HG02678 (cell line): ENCODE results near the gene HMCN2.
"Not testable (repeated sequence)": the region's sequence is repeated elsewhere in the genome, so short reads cannot be mapped to it uniquely, and the experiment has no call there.

Experiments used
- ATAC-seq: cut with Tn5 transposase; IDR thresholded peaks from one replicate; pipeline ENCODE4 v1.9.1; 2021; ENCODE audit warnings: mild to moderate bottlenecking, moderate library complexity; ENCODE audit not compliant: unreplicated experiment

HMCN2 gene

GRCh38 chr9:130237763-130238524 is 27.6 kb upstream of the HMCN2 start:
- no peak for ATAC-seq

GRCh38 chr9:130239363-130239695 is 26.2 kb upstream of the HMCN2 start:
- ATAC-seq = no peak

GRCh38 chr9:130239741-130240241 is 25.8 kb upstream of the HMCN2 start:
- ATAC-seq = peak; percentile 52

- no peak for ATAC-seq
Measured at GRCh38 chr9:130240410-130241197, 25.0 kb upstream of the HMCN2 start.

- ATAC-seq = no peak
Measured at GRCh38 chr9:130241198-130241535, 24.4 kb upstream of the HMCN2 start.

- no peak for ATAC-seq
Measured at GRCh38 chr9:130242270-130243014, 23.1 kb upstream of the HMCN2 start.

GRCh38 chr9:130243015-130243881 is 22.3 kb upstream of the HMCN2 start:
- peak; percentile 49 for ATAC-seq

- no peak for ATAC-seq
Measured at GRCh38 chr9:130243882-130244170, 21.7 kb upstream of the HMCN2 start.

GRCh38 chr9:130244548-130245165 is 20.9 kb upstream of the HMCN2 start:
- no peak for ATAC-seq

GRCh38 chr9:130245474-130245873 is 20.1 kb upstream of the HMCN2 start:
- ATAC-seq = no peak

GRCh38 chr9:130246126-130246525 is 19.4 kb upstream of the HMCN2 start:
- no peak for ATAC-seq

- ATAC-seq = no peak
Measured at GRCh38 chr9:130254747-130255630, 10.6 kb upstream of the HMCN2 start.

GRCh38 chr9:130255631-130256134 is 9.9 kb upstream of the HMCN2 start:
- no peak for ATAC-seq

GRCh38 chr9:130256644-130257043 is 8.9 kb upstream of the HMCN2 start:
- no peak for ATAC-seq

- ATAC-seq = not testable (repeated sequence)
Measured at GRCh38 chr9:130258137-130258536, 7.4 kb upstream of the HMCN2 start.

GRCh38 chr9:130259044-130259443 is 6.5 kb upstream of the HMCN2 start:
- ATAC-seq = no peak

- ATAC-seq = no peak
Measured at GRCh38 chr9:130260816-130261765, 4.5 kb upstream of the HMCN2 start.
